ENCODE measurements around the gene RBFA. TPM values are rescaled to one million over a fixed set of nuclear protein-coding genes. Genes with fewer than 3 reads are reported as not detected.

The RBFA gene
- total and polyA plus RNA-seq, 2 of the 13 experiments (the other 11 are each of a cell fraction or from before 2014, with no cell fraction given), result 29.7 to 42.4 TPM

- TF ChIP-seq ZNF552 (CRISPR knock-in tag; IDR thresholded peaks at IDR 0.05; ENCODE audit: borderline replicate concordance) (peak; percentile 95), ZNF749 (CRISPR knock-in tag; IDR thresholded peaks at IDR 0.05; ENCODE audit: borderline replicate concordance) (peak; percentile 60; the same call in 1 of the 2 replicates), ZNF670 (CRISPR knock-in tag; IDR thresholded peaks at IDR 0.05; ENCODE audit: borderline replicate concordance) (peak; percentile 43; the same call in 1 of the 2 replicates), SSRP1 (CRISPR knock-in tag; IDR thresholded peaks at IDR 0.05) (no peak), SOX6 (IDR thresholded peaks at IDR 0.05) (no peak), SOX6 (CRISPR knock-in tag; IDR thresholded peaks at IDR 0.05) (peak; percentile 40; the same call in 1 of the 2 replicates), ZXDC (CRISPR knock-in tag; IDR thresholded peaks at IDR 0.05) (no peak), ZBTB1 (CRISPR knock-in tag; IDR thresholded peaks at IDR 0.05; ENCODE audit: borderline replicate concordance) (no peak), ETV5 (CRISPR knock-in tag; IDR thresholded peaks at IDR 0.05; ENCODE audit: borderline replicate concordance) (no peak), BRCA1 (CRISPR knock-in tag; IDR thresholded peaks at IDR 0.05) (no peak; the same call in 1 of the 2 replicates), FOXO4 (CRISPR knock-in tag; conservative IDR thresholded peaks at IDR 0.05) (no peak), HOXA3 (CRISPR knock-in tag; IDR thresholded peaks at IDR 0.05) (peak; percentile 57), PAXIP1 (CRISPR knock-in tag; conservative IDR thresholded peaks at IDR 0.05) (peak; percentile 55), SAFB2 (CRISPR knock-in tag; IDR thresholded peaks at IDR 0.05; ENCODE audit: borderline replicate concordance, low read depth) (peak; percentile 83; the same call in 1 of the 2 replicates), GLMP (CRISPR knock-in tag; IDR thresholded peaks at IDR 0.05; ENCODE audit: borderline replicate concordance) (no peak), ZNF414 (CRISPR knock-in tag; IDR thresholded peaks at IDR 0.05) (no peak; the same call in 1 of the 2 replicates), ZNF580 (CRISPR knock-in tag; IDR thresholded peaks at IDR 0.05; ENCODE audit: borderline replicate concordance, low read depth) (peak; percentile 38; the same call in 1 of the 2 replicates), ZNF703 (CRISPR knock-in tag; IDR thresholded peaks at IDR 0.05; ENCODE audit: borderline replicate concordance) (no peak; the same call in 1 of the 2 replicates)
Measured at GRCh38 chr18:80034068-80034851, at the start of gene RBFA (continued).

Data from HepG2 (cell line).